GM04504 (cell line): Measurements from ENCODE around the gene RAB3IP.

Source experiments
- DNase-seq: peaks from one replicate; pipeline ENCODE4 v3.0.0-alpha.2; 2012; ENCODE audit warnings: low read depth

RAB3IP gene

GRCh38 chr12:69738351-69739286 is at the start of gene RAB3IP:
Gene RAB3IP, plus strand, starts transcription at chr12:69738860. Its CDS starts 16,549 bp downstream, at chr12:69755409.
- peak; percentile 14 for DNase-seq

- DNase-seq = no peak
Observed at GRCh38 chr12:69689638-69690037, 49.0 kb upstream of the RAB3IP start.

GRCh38 chr12:69694123-69694522 is 44.5 kb upstream of the RAB3IP start:
- no peak for DNase-seq

- DNase-seq = no peak
Observed at GRCh38 chr12:69698054-69698453, 40.6 kb upstream of the RAB3IP start.

GRCh38 chr12:69698769-69699540 is 39.7 kb upstream of the RAB3IP start, which contains the start of gene BEST3:
Gene BEST3, minus strand, starts transcription at chr12:69699303. Its CDS starts 1,505 bp downstream, at chr12:69697798.
- no peak for DNase-seq

GRCh38 chr12:69701826-69702225 is 36.8 kb upstream of the RAB3IP start:
- no peak for DNase-seq

GRCh38 chr12:69703146-69703642 is 35.5 kb upstream of the RAB3IP start:
- DNase-seq = no peak

- DNase-seq = no peak
Observed at GRCh38 chr12:69704357-69704756, 34.3 kb upstream of the RAB3IP start.

GRCh38 chr12:69708649-69709048 is 30.0 kb upstream of the RAB3IP start:
- no peak for DNase-seq

GRCh38 chr12:69712826-69713225 is 25.8 kb upstream of the RAB3IP start:
- no peak for DNase-seq

- DNase-seq = no peak
Observed at GRCh38 chr12:69714542-69714941, 24.1 kb upstream of the RAB3IP start.

GRCh38 chr12:69719336-69720316 is 19.0 kb upstream of the RAB3IP start:
- no peak for DNase-seq

- no peak for DNase-seq
Observed at GRCh38 chr12:69720750-69721149, 17.9 kb upstream of the RAB3IP start.

- DNase-seq = no peak
Observed at GRCh38 chr12:69726922-69727321, 11.7 kb upstream of the RAB3IP start.

GRCh38 chr12:69732088-69732487 is 6.6 kb upstream of the RAB3IP start:
- DNase-seq = no peak

GRCh38 chr12:69733638-69734037 is 5.0 kb upstream of the RAB3IP start:
- DNase-seq = no peak

GRCh38 chr12:69739287-69740191 is 879 bp downstream of the RAB3IP start:
- no peak for DNase-seq

GRCh38 chr12:69744109-69744508 is 5.4 kb downstream of the RAB3IP start:
- no peak for DNase-seq

- no peak for DNase-seq
Observed at GRCh38 chr12:69751476-69751875, 12.8 kb downstream of the RAB3IP start.

- DNase-seq = no peak
Observed at GRCh38 chr12:69755302-69755701, 16.6 kb downstream of the RAB3IP start.
